PC-3 (cell line): ENCODE measurements around the gene IRX2. TPM values are rescaled to one million over a fixed set of nuclear protein-coding genes. Genes with fewer than 3 reads are reported as not detected.

Experiments
- ATAC-seq: fragments of 200-7000 bp; cut with Tn5 transposase; 2 replicates; pipeline ENCODE4 v1.9.1; 2020; ENCODE audit warnings: mild to moderate bottlenecking, moderate library complexity
- BruUV-seq: library from RNA; stranded (reverse); fragments of 400-500 nt; replicated peaks from 2 replicates; lab custom pipeline; 2021; lab: Mats Ljungman, UMichigan
- CTCF ChIA-PET: fragments of 300-600 bp; sonication (Branson Sonifier 250); formaldehyde crosslinking; loops from one replicate; lab custom pipeline; 2022; ENCODE audit warnings: antibody characterized with exemption; lab: Charles Lee
- POLR2A ChIA-PET: fragments of 300-600 bp; sonication (Branson Sonifier 250); formaldehyde crosslinking; loops from one replicate; lab custom pipeline; 2022; ENCODE audit warnings: antibody characterized with exemption; ENCODE audit not compliant: unreplicated experiment; lab: Charles Lee
- DNase-seq: peaks from one replicate; pipeline ENCODE4 v3.0.0-alpha.2; 2015
- H2AFZ ChIP-seq: fragments of 300-600 bp; sonication (generic); 2 replicates; pipeline ENCODE4 v1.6.0; 2016; ENCODE audit warnings: antibody characterized with exemption, low read length
- H3F3A ChIP-seq: fragments of 300-600 bp; sonication (generic); one replicate; pipeline ENCODE4 v1.6.0; 2017; ENCODE audit warnings: antibody characterized with exemption, low read length, control low read depth, mild to moderate bottlenecking; ENCODE audit not compliant: unreplicated experiment
- H3K27ac ChIP-seq: fragments of 300-600 bp; sonication (generic); 2 replicates; pipeline ENCODE4 v1.5.1; 2016; ENCODE audit warnings: mild to moderate bottlenecking, low read length
- H3K27me3 ChIP-seq: fragments of 300-600 bp; sonication (generic); 2 replicates; pipeline ENCODE4 v1.6.1; 2016; ENCODE audit warnings: low read length, mixed read lengths
- H3K36me3 ChIP-seq: fragments of 300-600 bp; sonication (generic); 2 replicates; pipeline ENCODE4 v1.6.1; 2016; ENCODE audit warnings: low read depth, mixed run types, low read length, mixed read lengths
- H3K4me1 ChIP-seq: fragments of 300-600 bp; sonication (generic); 2 replicates; pipeline ENCODE4 v1.5.1; 2016; ENCODE audit warnings: low read length; ENCODE audit not compliant: insufficient read depth
- H3K4me2 ChIP-seq: fragments of 300-600 bp; sonication (generic); 2 replicates; pipeline ENCODE4 v1.6.0; 2016; ENCODE audit warnings: low read length
- H3K4me3 ChIP-seq: fragments of 300-600 bp; sonication (generic); 2 replicates; pipeline ENCODE4 v1.5.1; 2016; ENCODE audit warnings: mild to moderate bottlenecking, low read length, mixed read lengths
- H3K79me2 ChIP-seq: fragments of 300-600 bp; sonication (generic); 2 replicates; pipeline ENCODE4 v1.6.1; 2017; ENCODE audit warnings: low read length, mixed read lengths
- H3K9ac ChIP-seq: fragments of 300-600 bp; sonication (generic); 2 replicates; pipeline ENCODE4 v1.6.0; 2016; ENCODE audit warnings: mild to moderate bottlenecking, low read length
- H3K9me2 ChIP-seq: fragments of 300-600 bp; sonication (generic); replicated peaks from 2 replicates; pipeline ENCODE4 v1.6.1; 2016; ENCODE audit warnings: mixed run types, low read length, mixed read lengths
- H3K9me3 ChIP-seq: fragments of 300-600 bp; sonication (generic); 2 replicates; pipeline ENCODE4 v1.6.1; 2016; ENCODE audit warnings: low read length, mixed read lengths
- H4K20me1 ChIP-seq: fragments of 300-600 bp; sonication (generic); 2 replicates; pipeline ENCODE4 v1.6.1; 2016; ENCODE audit warnings: low read length, mixed read lengths
- CTCF ChIP-seq: fragments of 300-600 bp; sonication (generic); conservative IDR thresholded peaks from 2 replicates; pipeline ENCODE4 v1.5.1; 2017; ENCODE audit warnings: antibody characterized with exemption, low read depth, mild to moderate bottlenecking, low read length
- EZH2 ChIP-seq: fragments of 300-600 bp; sonication (generic); IDR thresholded peaks from one replicate; pipeline ENCODE4 v1.6.1; 2017; ENCODE audit warnings: antibody characterized with exemption, mild to moderate bottlenecking, low read length; ENCODE audit not compliant: unreplicated experiment
- EZH2phosphoT487 ChIP-seq: fragments of 300-600 bp; sonication (generic); IDR thresholded peaks from 2 replicates; pipeline ENCODE4 v1.6.1; 2018; ENCODE audit warnings: mild to moderate bottlenecking, antibody characterized with exemption, low read length, borderline replicate concordance
- intact Hi-C: fragments of 100-400 bp; cut with micrococcal nuclease; formaldehyde crosslinking; loops from 2 replicates; pipeline ENCODE4 v1.9.0; 2023
- total RNA-seq: library from RNA; depleted of rRNA; stranded (reverse); fragments of >200 nt; gene quantifications from 2 replicates; pipeline ENCODE4 v1.2.3, GENCODE V29; 2014

Gene IRX2
- total RNA-seq, 1 experiment from 2014 or later, result 10.4 TPM

DNA sequence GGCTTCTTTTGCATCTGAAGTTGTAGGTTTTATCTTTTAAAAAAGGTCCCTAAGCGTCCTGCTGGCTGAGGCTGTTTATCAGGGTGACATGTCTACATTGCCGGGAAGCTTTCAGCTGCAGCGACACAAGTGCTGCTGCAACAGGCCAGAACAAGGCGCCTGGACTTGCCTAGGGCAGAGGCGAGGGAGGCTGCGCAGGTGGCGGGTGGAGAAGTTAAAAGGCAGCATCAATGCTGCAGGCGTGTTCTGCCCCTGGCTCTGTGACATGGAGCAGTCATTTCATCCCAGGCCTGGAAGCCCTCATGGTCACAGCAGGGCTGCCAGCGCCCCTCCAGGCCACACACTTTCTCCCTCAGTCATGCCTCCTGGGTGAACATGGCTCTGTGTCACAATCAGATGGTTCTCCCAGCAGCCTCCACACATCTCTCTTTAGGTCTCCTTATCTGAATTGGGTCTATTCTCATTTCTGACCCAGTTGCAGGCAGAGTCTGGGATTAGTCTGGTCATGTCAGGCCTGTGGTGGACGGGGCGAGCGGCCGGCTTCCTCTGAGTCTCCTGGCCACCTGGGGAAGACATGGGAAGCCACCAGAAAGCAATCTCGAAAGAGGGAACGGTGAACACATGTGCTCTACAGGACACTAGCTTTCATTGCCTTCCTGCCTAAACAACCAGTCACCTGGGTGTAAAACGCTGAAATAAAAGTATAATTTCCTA lies 41.3 kb downstream of the IRX2 start:
- ChIA-PET CTCF (interaction anchor here (0.7 kb wide), 1 partner anchor 37 kb away, joined by 3 read pairs; no protein-coding TSS in a partner anchor), POLR2A (no interaction called here)
- H3F3A ChIP-seq, result no peaks in the 10 kb centered on the region
- no peak overlapping the region for H3K27ac ChIP-seq
- H3K4me1 ChIP-seq, result no peaks in the 10 kb centered on the region
- no peak overlapping the region for H3K9ac ChIP-seq
- no peak for ATAC-seq
- H3K9me3 ChIP-seq, result no peaks in the 10 kb centered on the region
- H3K4me2 ChIP-seq, result no peak overlapping the region
- no peaks in the 10 kb centered on the region for H4K20me1 ChIP-seq
- H3K79me2 ChIP-seq, result no peaks in the 10 kb centered on the region
- H2AFZ ChIP-seq, result no peak overlapping the region
- no peak overlapping the region for H3K4me3 ChIP-seq
- no TSS peak for BruUV-seq
- TF ChIP-seq EZH2phosphoT487, result no peak
- TF ChIP-seq CTCF, result no peak
- no peak for TF ChIP-seq EZH2
- no peak for DNase-seq
- intact Hi-C loops, result no loop called here
- H3K9me2 ChIP-seq, result no peaks in the 10 kb centered on the region
- H3K36me3 ChIP-seq, result no peaks in the 10 kb centered on the region
- peaks cover 55% of the 10 kb centered on the region for H3K27me3 ChIP-seq

DNA sequence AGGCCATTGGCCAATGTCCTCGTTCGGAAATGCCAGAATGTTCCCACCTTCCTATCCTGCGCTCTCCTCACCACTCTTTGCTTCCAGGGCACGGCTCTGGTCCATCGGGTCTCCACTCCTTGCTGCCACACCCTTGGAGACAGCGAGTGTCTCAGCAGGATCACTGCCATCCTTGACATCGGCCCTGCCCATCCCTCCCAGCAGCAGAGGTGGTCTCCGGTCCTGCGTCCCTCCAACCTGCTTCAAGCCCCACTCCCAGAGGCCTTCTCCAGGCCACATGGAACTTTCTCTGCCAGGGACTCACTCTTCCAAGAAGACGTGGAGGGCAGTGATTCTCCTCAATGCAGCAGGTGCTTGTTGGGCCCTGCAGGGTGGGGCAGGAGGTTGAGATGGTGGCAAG lies 42.7 kb downstream of the IRX2 start:
- Histone ChIP-seq H3K36me3 (no peaks in the 10 kb centered on the region), H3K9me2 (no peaks in the 10 kb centered on the region), H3K4me2 (no peak overlapping the region), H3K9me3 (no peaks in the 10 kb centered on the region), H3F3A (no peaks in the 10 kb centered on the region), H3K9ac (no peak overlapping the region), H3K79me2 (no peaks in the 10 kb centered on the region), H4K20me1 (no peaks in the 10 kb centered on the region), H3K27ac (no peak overlapping the region), H3K4me1 (no peaks in the 10 kb centered on the region), H3K4me3 (no peak overlapping the region), H2AFZ (no peak overlapping the region), H3K27me3 (peaks cover 55% of the 10 kb centered on the region)
- no peak for DNase-seq
- POLR2A ChIA-PET, result no interaction called here
- TF ChIP-seq CTCF, result no peak
- no peak for TF ChIP-seq EZH2
- TF ChIP-seq EZH2phosphoT487, result no peak
- intact Hi-C loops, result no loop called here
- no TSS peak for BruUV-seq
- CTCF ChIA-PET, result no interaction called here
- no peak for ATAC-seq

DNA sequence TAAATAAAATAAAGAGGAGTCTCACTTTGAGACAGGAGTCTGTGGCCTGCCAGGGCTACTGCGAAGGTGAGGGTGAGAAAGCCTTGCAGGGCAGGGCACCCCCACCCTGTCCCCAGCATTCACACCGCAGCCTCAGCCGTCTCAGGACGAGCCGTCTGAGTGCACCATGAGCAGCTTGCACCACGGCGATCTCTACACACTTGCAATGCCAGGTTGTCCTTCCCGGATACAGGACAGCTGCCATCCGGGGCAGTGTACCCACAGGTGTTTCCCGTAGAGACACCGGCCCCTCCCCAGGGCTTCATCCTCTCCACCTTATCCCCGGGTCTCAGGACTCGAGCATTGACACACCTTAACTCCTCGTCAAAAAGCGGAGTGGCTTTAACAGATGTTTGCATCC lies 43.3 kb downstream of the IRX2 start:
- Histone ChIP-seq H3K9me2 (no peaks in the 10 kb centered on the region), H3K27ac (no peak overlapping the region), H3K9me3 (no peaks in the 10 kb centered on the region), H4K20me1 (no peaks in the 10 kb centered on the region), H3K9ac (no peak overlapping the region), H3K36me3 (no peaks in the 10 kb centered on the region), H2AFZ (no peak overlapping the region), H3K27me3 (peaks cover 55% of the 10 kb centered on the region), H3K79me2 (no peaks in the 10 kb centered on the region), H3K4me2 (no peak overlapping the region), H3K4me3 (no peak overlapping the region), H3F3A (no peaks in the 10 kb centered on the region), H3K4me1 (no peaks in the 10 kb centered on the region)
- ChIA-PET POLR2A (no interaction called here), CTCF (no interaction called here)
- TF ChIP-seq EZH2 (no peak), EZH2phosphoT487 (no peak), CTCF (no peak)
- no TSS peak for BruUV-seq
- DNase-seq (no peak), ATAC-seq (no peak)
- intact Hi-C loops, result no loop called here
